K562 (cell line): ENCODE measurements around the gene MPC2. TPM values are rescaled to one million over a fixed set of nuclear protein-coding genes. Genes with fewer than 3 reads are reported as not detected.

Experiments used
- ATF7 ChIP-seq: fragments of 450-650 bp; IDR thresholded peaks from 2 replicates; pipeline ENCODE4 v1.7.1; 2014; ENCODE audit warnings: mild to moderate bottlenecking, moderate library complexity
- DNMT1 ChIP-seq: fragments of 450-650 bp; IDR thresholded peaks from 2 replicates; pipeline ENCODE4 v1.6.1; 2016; ENCODE audit warnings: antibody characterized with exemption, mild to moderate bottlenecking
- FOXK1 ChIP-seq: sonication (generic); formaldehyde crosslinking; IDR thresholded peaks from 2 replicates; pipeline ENCODE4 v1.8.0; 2022; ENCODE audit warnings: missing genetic modification reagents, mild to moderate bottlenecking, borderline replicate concordance
- FUS ChIP-seq: fragments of 200-400 bp; formaldehyde crosslinking; optimal IDR thresholded peaks from 2 replicates; pipeline ENCODE3; 2017; ENCODE audit warnings: low read depth, low read length
- HSF4 ChIP-seq: fragments of 250-450 bp; sonication (Bioruptor Pico); IDR thresholded peaks from 2 replicates; pipeline ENCODE4 v2.1.2; 2022; ENCODE audit warnings: mild to moderate bottlenecking, moderate library complexity, borderline replicate concordance
- NFXL1 ChIP-seq: fragments of 450-650 bp; formaldehyde crosslinking; IDR thresholded peaks from 2 replicates; pipeline ENCODE4 v1.4.0; 2021; ENCODE audit warnings: mild to moderate bottlenecking
- PHB2 ChIP-seq: fragments of 450-650 bp; IDR thresholded peaks from 2 replicates; pipeline ENCODE4 v1.6.1; 2017; ENCODE audit warnings: low read depth
- PHF21A ChIP-seq: fragments of 450-650 bp; IDR thresholded peaks from 2 replicates; pipeline ENCODE4 v1.6.1; 2017; ENCODE audit warnings: low read depth, borderline replicate concordance
- STAT5B ChIP-seq: fragments of 250-450 bp; sonication (Bioruptor Pico); IDR thresholded peaks from 2 replicates; pipeline ENCODE4 v1.8.0; 2021; ENCODE audit warnings: mild to moderate bottlenecking, inconsistent platforms
- ZFP36 ChIP-seq: fragments of 150-350 bp; IDR thresholded peaks from 2 replicates; pipeline ENCODE4 v1.6.1; 2018; ENCODE audit warnings: low read length, low read depth; ENCODE audit not compliant: partially characterized antibody
- ZKSCAN8 ChIP-seq: fragments of 200-800 bp; sonication (Bioruptor generic); IDR thresholded peaks from 2 replicates; pipeline ENCODE4 v1.6.1; 2016; ENCODE audit warnings: missing genetic modification characterization, missing compliant biosample characterization
- ZNF282 ChIP-seq: sonication (generic); formaldehyde crosslinking; IDR thresholded peaks from 2 replicates; pipeline ENCODE4 v1.8.1; 2023; ENCODE audit warnings: missing genetic modification reagents
- ZNF695 ChIP-seq: fragments of 450-650 bp; formaldehyde crosslinking; IDR thresholded peaks from 2 replicates; pipeline ENCODE4 v1.4.0; 2020; ENCODE audit warnings: mild to moderate bottlenecking, moderate library complexity
- ZNF707 ChIP-seq: fragments of 250-450 bp; sonication (Bioruptor Pico); conservative IDR thresholded peaks from 2 replicates; pipeline ENCODE4 v1.8.0; 2022; ENCODE audit warnings: inconsistent platforms, mild to moderate bottlenecking, moderate library complexity
- polyA plus RNA-seq, 8 experiments: library from polyadenylated mRNA; depleted of rRNA in 4 of 8; stranded (reverse) in 5 of 8; unstranded in 3 of 8; fragments of >200 nt; fragmentation: Nextera tagmentation in 2 of 8; fragmentation: Illumina TruSeq in 1 of 8; extraction: Ambion mirVana in 2 of 8; extraction: Trizol in 1 of 8; gene quantifications; 2 replicates each; pipeline versions ENCODE4 v1.2.1 to v1.2.3, GENCODE V29; 2011 to 2014; ENCODE audit warnings: inconsistent platforms in 1 of 8, missing spikeins in 1 of 8
- total RNA-seq, 7 experiments: library from RNA; depleted of rRNA in 6 of 7; stranded (reverse); fragments of >200 nt in 6 of 7; fragmentation: Illumina TruSeq in 2 of 7; extraction: Trizol in 2 of 7; gene quantifications; 2 replicates each; pipeline versions ENCODE4 v1.2.1 to v1.2.3, GENCODE V29; 2011 to 2021; ENCODE audit warnings: low replicate concordance in 1 of 7
- TF ChIP-seq, protein P1 (sequence below): fragments of 450-650 bp; IDR thresholded peaks from 2 replicates; pipeline ENCODE4 v1.6.1; 2016; ENCODE audit warnings: borderline replicate concordance
- TF ChIP-seq, protein P2 (sequence below): fragments of 250-450 bp; sonication (Bioruptor Pico); IDR thresholded peaks from 2 replicates; pipeline ENCODE4 v1.4.0; 2020; ENCODE audit warnings: borderline replicate concordance
- TF ChIP-seq, protein P3 (sequence below): sonication (generic); formaldehyde crosslinking; IDR thresholded peaks from 2 replicates; pipeline ENCODE4 v1.8.0; 2023; ENCODE audit warnings: mild to moderate bottlenecking, missing genetic modification reagents
- TF ChIP-seq, protein P4 (sequence below): fragments of 150-350 bp; conservative IDR thresholded peaks from 2 replicates; pipeline ENCODE4 v1.6.1; 2014; ENCODE audit warnings: low read length

The MPC2 gene
- total and polyA plus RNA-seq, 9 of the 15 experiments (the other 6 are each of a cell fraction or from before 2014, with no cell fraction given) = 70.7 to 179 (median 144) TPM

DNA sequence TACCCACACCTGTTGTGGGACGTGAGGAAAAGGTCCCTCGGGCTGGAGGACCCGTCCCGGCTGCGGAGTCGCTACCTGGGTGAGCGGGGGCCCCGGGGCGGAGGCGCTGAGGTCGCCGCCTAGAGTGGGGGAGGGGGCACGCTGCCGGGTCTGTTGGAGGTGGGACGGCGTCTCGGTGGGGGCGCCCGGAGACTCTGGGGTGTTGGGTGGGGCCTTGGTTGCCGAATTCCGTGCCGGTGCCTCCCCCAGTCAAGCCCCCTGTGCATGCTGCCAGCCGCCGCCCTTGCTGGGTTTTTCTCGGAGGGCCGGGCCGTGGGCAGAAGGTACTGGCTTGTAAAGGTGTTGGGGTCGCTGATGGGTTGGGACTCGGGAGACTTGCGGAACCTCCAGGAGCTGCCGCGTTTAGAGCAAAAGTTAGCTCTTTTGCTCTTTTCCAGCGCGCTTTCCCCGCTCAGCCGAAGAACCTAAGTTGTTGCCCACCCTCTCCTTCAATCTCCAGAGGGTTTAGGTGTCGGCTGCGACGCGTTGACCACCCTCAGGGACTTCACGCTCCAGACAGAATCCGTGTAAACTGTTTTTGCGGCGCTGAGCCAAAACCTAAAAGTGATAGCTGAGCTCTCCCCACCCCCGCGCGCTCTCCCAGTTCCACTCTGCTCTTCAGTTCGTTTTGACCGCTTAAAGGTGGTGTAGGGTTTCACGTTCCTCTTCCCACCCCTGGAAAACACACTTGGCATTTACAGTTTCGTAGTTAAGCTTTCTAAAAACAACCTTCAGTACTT is at the start of gene MPC2 (continued):
- TF ChIP-seq PHB2 (no peak), ZNF282 (no peak), ZKSCAN8 (CRISPR knock-in tag) (no peak), PHF21A (0 out of 2 replicates have a peak, but pooled peaks have one; percentile 42), ZNF695 (CRISPR knock-in tag) (no peak), ATF7 (peak; percentile 53; the same call in 1 of the 2 replicates), ZFP36 (no peak), FOXK1 (CRISPR knock-in tag) (no peak), HSF4 (CRISPR knock-in tag) (no peak), DNMT1 (no peak), STAT5B (CRISPR knock-in tag) (no peak), FUS (no peak), NFXL1 (CRISPR knock-in tag) (no peak), ZNF707 (CRISPR knock-in tag) (no peak)
- TF ChIP-seq, protein P1, sequence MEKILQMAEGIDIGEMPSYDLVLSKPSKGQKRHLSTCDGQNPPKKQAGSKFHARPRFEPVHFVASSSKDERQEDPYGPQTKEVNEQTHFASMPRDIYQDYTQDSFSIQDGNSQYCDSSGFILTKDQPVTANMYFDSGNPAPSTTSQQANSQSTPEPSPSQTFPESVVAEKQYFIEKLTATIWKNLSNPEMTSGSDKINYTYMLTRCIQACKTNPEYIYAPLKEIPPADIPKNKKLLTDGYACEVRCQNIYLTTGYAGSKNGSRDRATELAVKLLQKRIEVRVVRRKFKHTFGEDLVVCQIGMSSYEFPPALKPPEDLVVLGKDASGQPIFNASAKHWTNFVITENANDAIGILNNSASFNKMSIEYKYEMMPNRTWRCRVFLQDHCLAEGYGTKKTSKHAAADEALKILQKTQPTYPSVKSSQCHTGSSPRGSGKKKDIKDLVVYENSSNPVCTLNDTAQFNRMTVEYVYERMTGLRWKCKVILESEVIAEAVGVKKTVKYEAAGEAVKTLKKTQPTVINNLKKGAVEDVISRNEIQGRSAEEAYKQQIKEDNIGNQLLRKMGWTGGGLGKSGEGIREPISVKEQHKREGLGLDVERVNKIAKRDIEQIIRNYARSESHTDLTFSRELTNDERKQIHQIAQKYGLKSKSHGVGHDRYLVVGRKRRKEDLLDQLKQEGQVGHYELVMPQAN = peak; percentile 26; the same call in 1 of the 2 replicates
- TF ChIP-seq, protein P2, sequence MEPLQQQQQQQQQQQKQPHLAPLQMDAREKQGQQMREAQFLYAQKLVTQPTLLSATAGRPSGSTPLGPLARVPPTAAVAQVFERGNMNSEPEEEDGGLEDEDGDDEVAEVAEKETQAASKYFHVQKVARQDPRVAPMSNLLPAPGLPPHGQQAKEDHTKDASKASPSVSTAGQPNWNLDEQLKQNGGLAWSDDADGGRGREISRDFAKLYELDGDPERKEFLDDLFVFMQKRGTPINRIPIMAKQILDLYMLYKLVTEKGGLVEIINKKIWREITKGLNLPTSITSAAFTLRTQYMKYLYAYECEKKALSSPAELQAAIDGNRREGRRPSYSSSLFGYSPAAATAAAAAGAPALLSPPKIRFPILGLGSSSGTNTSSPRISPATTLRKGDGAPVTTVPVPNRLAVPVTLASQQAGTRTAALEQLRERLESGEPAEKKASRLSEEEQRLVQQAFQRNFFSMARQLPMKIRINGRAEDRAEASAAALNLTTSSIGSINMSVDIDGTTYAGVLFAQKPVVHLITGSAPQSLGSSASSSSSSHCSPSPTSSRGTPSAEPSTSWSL (CRISPR knock-in tag) = no peak
- TF ChIP-seq, protein P3, sequence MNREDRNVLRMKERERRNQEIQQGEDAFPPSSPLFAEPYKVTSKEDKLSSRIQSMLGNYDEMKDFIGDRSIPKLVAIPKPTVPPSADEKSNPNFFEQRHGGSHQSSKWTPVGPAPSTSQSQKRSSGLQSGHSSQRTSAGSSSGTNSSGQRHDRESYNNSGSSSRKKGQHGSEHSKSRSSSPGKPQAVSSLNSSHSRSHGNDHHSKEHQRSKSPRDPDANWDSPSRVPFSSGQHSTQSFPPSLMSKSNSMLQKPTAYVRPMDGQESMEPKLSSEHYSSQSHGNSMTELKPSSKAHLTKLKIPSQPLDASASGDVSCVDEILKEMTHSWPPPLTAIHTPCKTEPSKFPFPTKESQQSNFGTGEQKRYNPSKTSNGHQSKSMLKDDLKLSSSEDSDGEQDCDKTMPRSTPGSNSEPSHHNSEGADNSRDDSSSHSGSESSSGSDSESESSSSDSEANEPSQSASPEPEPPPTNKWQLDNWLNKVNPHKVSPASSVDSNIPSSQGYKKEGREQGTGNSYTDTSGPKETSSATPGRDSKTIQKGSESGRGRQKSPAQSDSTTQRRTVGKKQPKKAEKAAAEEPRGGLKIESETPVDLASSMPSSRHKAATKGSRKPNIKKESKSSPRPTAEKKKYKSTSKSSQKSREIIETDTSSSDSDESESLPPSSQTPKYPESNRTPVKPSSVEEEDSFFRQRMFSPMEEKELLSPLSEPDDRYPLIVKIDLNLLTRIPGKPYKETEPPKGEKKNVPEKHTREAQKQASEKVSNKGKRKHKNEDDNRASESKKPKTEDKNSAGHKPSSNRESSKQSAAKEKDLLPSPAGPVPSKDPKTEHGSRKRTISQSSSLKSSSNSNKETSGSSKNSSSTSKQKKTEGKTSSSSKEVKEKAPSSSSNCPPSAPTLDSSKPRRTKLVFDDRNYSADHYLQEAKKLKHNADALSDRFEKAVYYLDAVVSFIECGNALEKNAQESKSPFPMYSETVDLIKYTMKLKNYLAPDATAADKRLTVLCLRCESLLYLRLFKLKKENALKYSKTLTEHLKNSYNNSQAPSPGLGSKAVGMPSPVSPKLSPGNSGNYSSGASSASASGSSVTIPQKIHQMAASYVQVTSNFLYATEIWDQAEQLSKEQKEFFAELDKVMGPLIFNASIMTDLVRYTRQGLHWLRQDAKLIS (CRISPR knock-in tag) = peak; percentile 61; the same call in 1 of the 2 replicates
- TF ChIP-seq, protein P4, sequence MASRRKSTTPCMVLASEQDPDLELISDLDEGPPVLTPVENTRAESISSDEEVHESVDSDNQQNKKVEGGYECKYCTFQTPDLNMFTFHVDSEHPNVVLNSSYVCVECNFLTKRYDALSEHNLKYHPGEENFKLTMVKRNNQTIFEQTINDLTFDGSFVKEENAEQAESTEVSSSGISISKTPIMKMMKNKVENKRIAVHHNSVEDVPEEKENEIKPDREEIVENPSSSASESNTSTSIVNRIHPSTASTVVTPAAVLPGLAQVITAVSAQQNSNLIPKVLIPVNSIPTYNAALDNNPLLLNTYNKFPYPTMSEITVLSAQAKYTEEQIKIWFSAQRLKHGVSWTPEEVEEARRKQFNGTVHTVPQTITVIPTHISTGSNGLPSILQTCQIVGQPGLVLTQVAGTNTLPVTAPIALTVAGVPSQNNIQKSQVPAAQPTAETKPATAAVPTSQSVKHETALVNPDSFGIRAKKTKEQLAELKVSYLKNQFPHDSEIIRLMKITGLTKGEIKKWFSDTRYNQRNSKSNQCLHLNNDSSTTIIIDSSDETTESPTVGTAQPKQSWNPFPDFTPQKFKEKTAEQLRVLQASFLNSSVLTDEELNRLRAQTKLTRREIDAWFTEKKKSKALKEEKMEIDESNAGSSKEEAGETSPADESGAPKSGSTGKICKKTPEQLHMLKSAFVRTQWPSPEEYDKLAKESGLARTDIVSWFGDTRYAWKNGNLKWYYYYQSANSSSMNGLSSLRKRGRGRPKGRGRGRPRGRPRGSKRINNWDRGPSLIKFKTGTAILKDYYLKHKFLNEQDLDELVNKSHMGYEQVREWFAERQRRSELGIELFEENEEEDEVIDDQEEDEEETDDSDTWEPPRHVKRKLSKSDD = no peak
